H9 (cell line): Measurements from ENCODE around the gene PRSS58. TPM values are rescaled to one million over a fixed set of nuclear protein-coding genes. Genes with fewer than 3 reads are reported as not detected.

ENCODE experiments used
- DNase-seq: peaks from one replicate; pipeline ENCODE4 v3.0.0-alpha.2; 2017
- H2AFZ ChIP-seq: one replicate; pipeline ENCODE4 v1.6.1; 2013; ENCODE audit warnings: mild to moderate bottlenecking, low read length, control low read depth, moderate library complexity
- H2AK5ac ChIP-seq: 2 replicates; pipeline ENCODE4 v1.6.1; 2013; ENCODE audit warnings: low read length, control low read depth, mixed read lengths; ENCODE audit not compliant: insufficient read length
- H2BK120ac ChIP-seq: one replicate; pipeline ENCODE4 v1.6.1; 2013; ENCODE audit warnings: low read depth, mild to moderate bottlenecking, low read length, control low read depth, inconsistent platforms; ENCODE audit not compliant: poor library complexity, severe bottlenecking
- H2BK12ac ChIP-seq: 2 replicates; pipeline ENCODE4 v1.6.1; 2013; ENCODE audit warnings: low read length, control low read depth, mixed read lengths, low read depth; ENCODE audit not compliant: insufficient read length
- H2BK15ac ChIP-seq: 2 replicates; pipeline ENCODE4 v1.6.1; 2013; ENCODE audit warnings: low read depth, low read length, control low read depth
- H2BK20ac ChIP-seq: one replicate; pipeline ENCODE4 v1.6.1; 2013; ENCODE audit warnings: low read depth, mild to moderate bottlenecking, low read length, control low read depth, inconsistent platforms; ENCODE audit not compliant: poor library complexity, severe bottlenecking
- H2BK5ac ChIP-seq: 2 replicates; pipeline ENCODE4 v1.6.1; 2013; ENCODE audit warnings: low read length, control low read depth, mixed read lengths; ENCODE audit not compliant: insufficient read length
- H3K14ac ChIP-seq: 2 replicates; pipeline ENCODE4 v1.6.1; 2013; ENCODE audit warnings: low read length, control low read depth; ENCODE audit not compliant: insufficient read depth
- H3K18ac ChIP-seq: 2 replicates; pipeline ENCODE4 v1.6.1; 2013; ENCODE audit warnings: low read depth, mild to moderate bottlenecking, mixed read lengths, low read length, control low read depth; ENCODE audit not compliant: insufficient read length
- H3K23ac ChIP-seq: 2 replicates; pipeline ENCODE4 v1.6.1; 2013; ENCODE audit warnings: low read length, control low read depth, mixed read lengths, low read depth; ENCODE audit not compliant: insufficient read length
- H3K23me2 ChIP-seq: 2 replicates; pipeline ENCODE4 v1.6.1; 2013; ENCODE audit warnings: low read depth, mild to moderate bottlenecking, mixed read lengths, low read length, control low read depth; ENCODE audit not compliant: insufficient read length, poor library complexity, severe bottlenecking
- H3K27ac ChIP-seq: 2 replicates; pipeline ENCODE4 v1.5.1; 2013; ENCODE audit warnings: low read length, control low read depth, mixed read lengths, low read depth; ENCODE audit not compliant: insufficient read length
- H3K27me3 ChIP-seq: 2 replicates; pipeline ENCODE4 v1.6.1; 2013; ENCODE audit warnings: low read length, control low read depth, inconsistent platforms; ENCODE audit not compliant: insufficient read depth
- H3K4ac ChIP-seq: 2 replicates; pipeline ENCODE4 v1.6.1; 2013; ENCODE audit warnings: low read depth, mild to moderate bottlenecking, control low read depth, inconsistent platforms, low read length, moderate library complexity
- H3K4me1 ChIP-seq: 2 replicates; pipeline ENCODE4 v1.6.1; 2013; ENCODE audit warnings: low read length, control low read depth, inconsistent platforms; ENCODE audit not compliant: insufficient read depth
- H3K4me2 ChIP-seq: 2 replicates; pipeline ENCODE4 v1.6.1; 2013; ENCODE audit warnings: low read length, control low read depth, mixed read lengths; ENCODE audit not compliant: insufficient read length, insufficient read depth
- H3K56ac ChIP-seq: 2 replicates; pipeline ENCODE4 v1.6.1; 2013; ENCODE audit warnings: low read depth, mild to moderate bottlenecking, mixed read lengths, low read length, control low read depth; ENCODE audit not compliant: insufficient read length
- H3K79me1 ChIP-seq: 2 replicates; pipeline ENCODE4 v1.6.1; 2013; ENCODE audit warnings: low read depth, mild to moderate bottlenecking, moderate library complexity, low read length, control low read depth, inconsistent platforms; ENCODE audit not compliant: insufficient read depth, poor library complexity, severe bottlenecking
- H3K79me2 ChIP-seq: 2 replicates; pipeline ENCODE4 v1.6.1; 2013; ENCODE audit warnings: low read length, control low read depth, inconsistent platforms; ENCODE audit not compliant: insufficient read depth
- H3K9ac ChIP-seq: 2 replicates; pipeline ENCODE4 v1.6.1; 2013; ENCODE audit warnings: low read length, control low read depth, mixed read lengths; ENCODE audit not compliant: insufficient read length; ENCODE audit errors: extremely low read depth
- H3K9me3 ChIP-seq: one replicate; pipeline ENCODE4 v1.6.1; 2013; ENCODE audit warnings: low read depth, low read length, inconsistent platforms; ENCODE audit not compliant: control insufficient read depth
- H3T11ph ChIP-seq: one replicate; pipeline ENCODE4 v1.6.1; 2013; ENCODE audit warnings: mild to moderate bottlenecking, low read length, control low read depth, inconsistent platforms
- H4K20me1 ChIP-seq: one replicate; pipeline ENCODE4 v1.6.1; 2013; ENCODE audit not compliant: control insufficient read depth, insufficient read length, insufficient read depth
- H4K5ac ChIP-seq: 2 replicates; pipeline ENCODE4 v1.6.1; 2013; ENCODE audit warnings: low read depth, mild to moderate bottlenecking, mixed read lengths, low read length, control low read depth; ENCODE audit not compliant: insufficient read length
- H4K8ac ChIP-seq: replicated peaks from 2 replicates; pipeline ENCODE4 v1.6.1; 2013; ENCODE audit warnings: low read length, control low read depth, mixed read lengths, low read depth; ENCODE audit not compliant: insufficient read length
- H4K91ac ChIP-seq: 2 replicates; pipeline ENCODE4 v1.6.1; 2013; ENCODE audit warnings: low read depth, mild to moderate bottlenecking, moderate library complexity, mixed read lengths, low read length, control low read depth; ENCODE audit not compliant: insufficient read length
- H3K27ac Mint-ChIP-seq, 3 experiments: 2 replicates in 2 of 3; 3 replicates in 1 of 3; pipeline ENCODE4 v1.8.0; 2020 to 2021; ENCODE audit warnings: mixed read lengths in 3 of 3, mild to moderate bottlenecking in 1 of 3, moderate library complexity in 1 of 3
- H3K27me3 Mint-ChIP-seq: 2 replicates; pipeline ENCODE4 v1.8.0; 2021; ENCODE audit warnings: low read depth, mild to moderate bottlenecking, moderate library complexity, mixed read lengths
- H3K36me3 Mint-ChIP-seq, 3 experiments: 2 replicates in 2 of 3; 3 replicates in 1 of 3; pipeline ENCODE4 v1.8.0; 2020 to 2021; ENCODE audit warnings: low read depth in 3 of 3, mixed read lengths in 3 of 3; ENCODE audit not compliant: insufficient read depth in 1 of 3
- H3K4me1 Mint-ChIP-seq, 2 experiments: 2 replicates each; pipeline ENCODE4 v1.8.0; 2020; ENCODE audit warnings: mixed read lengths in 2 of 2
- H3K4me3 Mint-ChIP-seq, 2 experiments: 2 replicates in 1 of 2; 3 replicates in 1 of 2; pipeline ENCODE4 v1.8.0; 2020 to 2021; ENCODE audit warnings: mild to moderate bottlenecking in 2 of 2, mixed read lengths in 2 of 2, moderate library complexity in 1 of 2
- H3K9me3 Mint-ChIP-seq, 2 experiments: 2 replicates in 1 of 2; 3 replicates in 1 of 2; pipeline ENCODE4 v1.8.0; 2020; ENCODE audit warnings: mild to moderate bottlenecking in 2 of 2, mixed read lengths in 2 of 2, moderate library complexity in 1 of 2
- WGBS: extraction: QIAGEN DNeasy Blood & Tissue Kit; methylation state at CpG from one replicate; pipeline ENCODE4 v1.1.7; 2013; ENCODE audit warnings: missing lambda C conversion rate, low lambda C conversion rate, mixed read lengths; ENCODE audit not compliant: insufficient read length; ENCODE audit errors: extremely low coverage; 5-methylcytosine and 5-hydroxymethylcytosine counted together
- total RNA-seq: library from RNA; stranded (reverse); gene quantifications from 2 replicates; pipeline ENCODE4 v1.2.1, GENCODE V29; 2021
- TF ChIP-seq, protein P1 (sequence below): fragments of 200-600 bp; sonication (generic); conservative IDR thresholded peaks from 3 replicates; pipeline ENCODE4 v1.8.0; 2021; ENCODE audit warnings: antibody characterized with exemption, mild to moderate bottlenecking

Gene PRSS58
- total RNA-seq, 1 experiment from 2014 or later = not detected

DNA sequence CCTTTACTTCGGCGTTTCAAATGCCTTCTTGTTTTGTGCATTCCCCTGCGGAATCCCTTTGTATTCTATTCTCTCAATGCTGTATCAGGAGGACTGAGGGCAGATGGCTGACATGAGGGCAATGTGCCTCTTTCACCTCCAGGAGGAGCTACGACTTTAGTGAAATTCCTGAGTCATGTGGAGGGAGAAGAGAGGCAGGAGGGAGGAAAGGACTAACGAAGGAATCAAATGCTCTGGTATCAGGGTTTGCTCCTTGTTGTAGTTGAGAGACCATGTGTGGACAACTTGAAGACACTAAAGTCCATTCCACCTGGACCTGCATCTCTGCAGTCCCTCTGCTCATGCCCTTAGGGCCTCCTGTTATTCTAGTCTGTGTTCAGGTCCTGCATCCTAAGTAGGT lies 40.2 kb upstream of the PRSS58 start:
- no peak overlapping the region for H2AFZ ChIP-seq

More for the DNA sequence above, 40.2 kb upstream of the PRSS58 start:
- peaks cover 11 to 18% of the 10 kb centered on the region in 2 experiments for H3K4me1 Mint-ChIP-seq
- Histone ChIP-seq H3K9ac (no peak overlapping the region), H4K5ac (peak overlapping the region; percentile 31), H2BK120ac (no peak overlapping the region), H3K9me3 (no peaks in the 10 kb centered on the region), H3K27ac (no peak overlapping the region), H2BK15ac (no peak overlapping the region), H3K4me2 (no peak overlapping the region), H2AK5ac (no peak overlapping the region), H4K8ac (no peak overlapping the region), H3T11ph (no peak overlapping the region), H2BK12ac (no peak overlapping the region), H3K27me3 (no peaks in the 10 kb centered on the region), H3K56ac (no peak overlapping the region), H4K20me1 (no peaks in the 10 kb centered on the region), H3K23me2 (peaks cover 2% of the 10 kb centered on the region), H3K18ac (no peak overlapping the region), H3K79me1 (no peaks in the 10 kb centered on the region), H3K79me2 (no peaks in the 10 kb centered on the region), H3K14ac (no peak overlapping the region), H2BK5ac (no peak overlapping the region), H3K4ac (no peak overlapping the region), H2BK20ac (no peak overlapping the region), H3K4me1 (no peaks in the 10 kb centered on the region), H4K91ac (no peak overlapping the region), H3K23ac (no peak overlapping the region)
- peak; percentile 76 for DNase-seq
- no peak overlapping the region for H3K27ac Mint-ChIP-seq
- no peak overlapping the region for H3K4me3 Mint-ChIP-seq
- H3K9me3 Mint-ChIP-seq = no peaks in the 10 kb centered on the region
- no CpG with 5 or more reads among the region's 5 CpGs for WGBS
- H3K27me3 Mint-ChIP-seq = peaks cover 21% of the 10 kb centered on the region
- no peaks in the 10 kb centered on the region; a peak in 1 of 7 replicates for H3K36me3 Mint-ChIP-seq
- TF ChIP-seq, protein P1, sequence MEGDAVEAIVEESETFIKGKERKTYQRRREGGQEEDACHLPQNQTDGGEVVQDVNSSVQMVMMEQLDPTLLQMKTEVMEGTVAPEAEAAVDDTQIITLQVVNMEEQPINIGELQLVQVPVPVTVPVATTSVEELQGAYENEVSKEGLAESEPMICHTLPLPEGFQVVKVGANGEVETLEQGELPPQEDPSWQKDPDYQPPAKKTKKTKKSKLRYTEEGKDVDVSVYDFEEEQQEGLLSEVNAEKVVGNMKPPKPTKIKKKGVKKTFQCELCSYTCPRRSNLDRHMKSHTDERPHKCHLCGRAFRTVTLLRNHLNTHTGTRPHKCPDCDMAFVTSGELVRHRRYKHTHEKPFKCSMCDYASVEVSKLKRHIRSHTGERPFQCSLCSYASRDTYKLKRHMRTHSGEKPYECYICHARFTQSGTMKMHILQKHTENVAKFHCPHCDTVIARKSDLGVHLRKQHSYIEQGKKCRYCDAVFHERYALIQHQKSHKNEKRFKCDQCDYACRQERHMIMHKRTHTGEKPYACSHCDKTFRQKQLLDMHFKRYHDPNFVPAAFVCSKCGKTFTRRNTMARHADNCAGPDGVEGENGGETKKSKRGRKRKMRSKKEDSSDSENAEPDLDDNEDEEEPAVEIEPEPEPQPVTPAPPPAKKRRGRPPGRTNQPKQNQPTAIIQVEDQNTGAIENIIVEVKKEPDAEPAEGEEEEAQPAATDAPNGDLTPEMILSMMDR = peak; percentile 75
